B cell (primary cell): ENCODE results near the gene SERGEF. TPM values are rescaled to one million over a fixed set of nuclear protein-coding genes. Genes with fewer than 3 reads are reported as not detected.

Experiments
- ATAC-seq: fragments of 200-7000 bp; cut with Tn5 transposase; one replicate; pipeline ENCODE4 v1.10.0; 2021; ENCODE audit warnings: low read depth, mild to moderate bottlenecking, moderate number of reproducible peaks, moderate library complexity
- CTCF ChIA-PET: fragments of 350-600 bp; sonication (Branson Sonifier 250); formaldehyde crosslinking; loops from one replicate; lab custom pipeline; 2021; ENCODE audit warnings: antibody characterized with exemption, inconsistent platforms; lab: Charles Lee
- POLR2A ChIA-PET: fragments of 350-600 bp; sonication (Branson Sonifier 250); formaldehyde crosslinking; loops from one replicate; lab custom pipeline; 2021; ENCODE audit warnings: antibody characterized with exemption; lab: Charles Lee
- DNase-seq: peaks from one replicate; pipeline ENCODE4 v3.0.0; 2013
- H2AFZ ChIP-seq: 2 replicates; pipeline ENCODE4 v1.6.1; 2012; ENCODE audit warnings: mild to moderate bottlenecking, low read depth, low read length; ENCODE audit not compliant: insufficient read depth, poor library complexity, severe bottlenecking
- H3K27ac ChIP-seq, 2 donors: 1 replicate in 1 of 2; 2 replicates in 1 of 2; pipeline ENCODE4 v1.5.1; 2012 to 2013; ENCODE audit warnings: low read length in 2 of 2, mild to moderate bottlenecking in 2 of 2, moderate library complexity in 1 of 2
- H3K27me3 ChIP-seq, 4 experiments: fragments of 200-600 bp in 1 of 4; sonication (generic) in 1 of 4; replicated peaks in 1 of 4; 1 replicate in 2 of 4; 2 replicates in 2 of 4; pipeline versions ENCODE4 v1.6.1 to v1.7.0; 2013 to 2016; ENCODE audit warnings: low read length in 3 of 4, mild to moderate bottlenecking in 2 of 4, mixed read lengths in 1 of 4, moderate library complexity in 1 of 4; ENCODE audit not compliant: insufficient read depth in 4 of 4, control insufficient read depth in 3 of 4; ENCODE audit errors: control extremely low read depth in 1 of 4
- H3K36me3 ChIP-seq, 2 experiments: replicated peaks in 1 of 2; 1 replicate in 1 of 2; 2 replicates in 1 of 2; pipeline versions ENCODE4 v1.6.1 to v1.7.1; 2013; ENCODE audit warnings: low read length in 1 of 2; ENCODE audit not compliant: insufficient read depth in 2 of 2, control insufficient read depth in 1 of 2; ENCODE audit errors: control extremely low read depth in 1 of 2, extremely low read depth in 1 of 2
- H3K4me1 ChIP-seq, 2 donors: fragments of 200-600 bp in 1 of 2; sonication (generic) in 1 of 2; 1 replicate in 1 of 2; 2 replicates in 1 of 2; pipeline versions ENCODE4 v1.5.1 to v1.6.1; 2013 to 2017; ENCODE audit warnings: low read length in 2 of 2; ENCODE audit not compliant: control insufficient read depth in 2 of 2, insufficient read depth in 2 of 2
- H3K4me2 ChIP-seq: replicated peaks from 2 replicates; pipeline ENCODE3; 2012; ENCODE audit warnings: mild to moderate bottlenecking, low read depth, low read length; ENCODE audit not compliant: poor library complexity, severe bottlenecking
- H3K4me3 ChIP-seq, 5 experiments: fragments of 200-600 bp in 1 of 5; sonication (generic) in 1 of 5; 1 replicate in 3 of 5; 2 replicates in 2 of 5; pipeline versions ENCODE4 v1.5.1 to v1.7.0; 2011 to 2016; ENCODE audit warnings: low read length in 4 of 5, mild to moderate bottlenecking in 4 of 5, low read depth in 2 of 5, control low read depth in 1 of 5, moderate library complexity in 1 of 5; ENCODE audit not compliant: insufficient read depth in 1 of 5; ENCODE audit errors: control extremely low read depth in 1 of 5, extremely low read depth in 1 of 5
- H3K79me2 ChIP-seq: fragments of 200-600 bp; sonication (generic); one replicate; pipeline ENCODE4 v1.6.0; 2016; ENCODE audit warnings: low read length; ENCODE audit not compliant: control insufficient read depth, insufficient read depth
- H3K9ac ChIP-seq: fragments of 200-600 bp; sonication (generic); 2 replicates; pipeline ENCODE4 v1.6.1; 2017; ENCODE audit warnings: mild to moderate bottlenecking, low read length, moderate library complexity
- H3K9me3 ChIP-seq, 3 donors: one replicate each; pipeline versions ENCODE4 v1.6.1 to v1.7.1; 2013; ENCODE audit warnings: low read length in 2 of 3; ENCODE audit not compliant: control insufficient read depth in 2 of 3, insufficient read depth in 1 of 3; ENCODE audit errors: control extremely low read depth in 1 of 3
- H4K20me1 ChIP-seq: 2 replicates; pipeline ENCODE4 v1.6.0; 2012; ENCODE audit warnings: mild to moderate bottlenecking, low read length; ENCODE audit not compliant: insufficient read depth, control insufficient read depth, poor library complexity, severe bottlenecking
- H3K27ac Mint-ChIP-seq: one replicate; pipeline ENCODE4 v1.8.0; 2021; ENCODE audit warnings: mixed read lengths
- H3K27me3 Mint-ChIP-seq: one replicate; pipeline ENCODE4 v1.8.0; 2021; ENCODE audit warnings: mixed read lengths
- H3K4me1 Mint-ChIP-seq: one replicate; pipeline ENCODE4 v1.8.0; 2021; ENCODE audit warnings: mixed read lengths
- H3K4me3 Mint-ChIP-seq: one replicate; pipeline ENCODE4 v1.8.0; 2021; ENCODE audit warnings: mixed read lengths
- H3K9me3 Mint-ChIP-seq: one replicate; pipeline ENCODE4 v1.8.0; 2022; ENCODE audit warnings: mixed read lengths; ENCODE audit not compliant: insufficient read depth
- EZH2 ChIP-seq: IDR thresholded peaks from 2 replicates; pipeline ENCODE4 v1.6.1; 2012; ENCODE audit warnings: borderline replicate concordance, low read depth, mild to moderate bottlenecking, moderate library complexity, low read length; ENCODE audit not compliant: insufficient read depth, poor library complexity, severe bottlenecking
- WGBS: methylation state at CpG from one replicate; pipeline ENCODE4 v1.1.5; 2013; ENCODE audit warnings: missing lambda C conversion rate; ENCODE audit not compliant: insufficient coverage; 5-methylcytosine and 5-hydroxymethylcytosine counted together
- intact Hi-C: fragments of 100-400 bp; cut with micrococcal nuclease; formaldehyde crosslinking; loops from one replicate; pipeline ENCODE4 v1.10.0; 2022
- polyA plus RNA-seq: library from polyadenylated mRNA; depleted of rRNA; stranded (reverse); fragments of >200 nt; gene quantifications from 2 replicates; pipeline ENCODE4 v1.2.3, GENCODE V29; 2012
- total RNA-seq, 2 donors: library from RNA; stranded (reverse); fragments of 120-200 nt in 1 of 2; gene quantifications; 1 replicate in 1 of 2; 2 replicates in 1 of 2; pipeline versions ENCODE4 v1.2.3 to v1.2.4, GENCODE V29; 2013 to 2022
- TF ChIP-seq, protein P1 (sequence below): fragments of 200-600 bp; IDR thresholded peaks from one replicate; pipeline ENCODE4 v1.8.0; 2022; ENCODE audit warnings: antibody characterized with exemption, mild to moderate bottlenecking

Gene SERGEF
- total and polyA plus RNA-seq, 2 donors (not counting 1 experiment from before 2014, with no cell fraction given) = 24.2 to 54.3 TPM

DNA sequence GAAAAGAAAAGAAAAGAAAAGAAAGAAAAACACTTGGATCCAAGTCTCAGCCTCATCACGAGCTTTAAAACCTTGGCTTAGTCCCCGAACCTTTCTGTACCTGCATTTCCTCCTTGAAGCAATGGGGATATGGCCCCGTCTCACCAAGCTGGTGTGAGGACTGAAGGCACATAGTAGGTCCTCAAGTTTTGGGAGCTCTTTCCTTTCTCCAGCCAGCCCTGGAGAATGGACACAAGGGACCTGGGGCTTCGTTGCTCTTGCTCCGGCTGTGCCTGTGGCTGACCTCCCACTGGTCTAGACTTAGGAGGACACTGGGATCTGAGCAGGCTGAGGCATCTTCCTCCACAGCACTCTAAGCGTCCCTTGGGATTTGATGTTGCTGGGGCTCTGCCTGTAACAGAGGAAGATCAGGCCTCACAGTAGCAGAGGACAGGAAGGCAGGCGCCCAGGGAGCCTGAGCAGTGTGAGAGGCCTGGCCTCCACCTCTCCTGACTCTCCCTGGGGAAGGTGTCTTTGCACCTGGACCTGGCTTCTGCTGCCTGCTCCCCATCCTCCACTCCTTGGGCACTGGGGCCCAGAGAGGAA, 245.5 kb downstream of the SERGEF start:
- H3K27me3 Mint-ChIP-seq = peaks cover 13% of the 10 kb centered on the region
- no peaks in the 10 kb centered on the region for H3K36me3 ChIP-seq
- CTCF ChIA-PET = no interaction called here
- H3K27ac ChIP-seq = no peak overlapping the region
- no peak overlapping the region for H3K9ac ChIP-seq
- H3K4me2 ChIP-seq = no peak overlapping the region
- H3K4me1 Mint-ChIP-seq = no peaks in the 10 kb centered on the region
- intact Hi-C loops = no loop called here
- H3K4me1 ChIP-seq = no peaks in the 10 kb centered on the region
- H4K20me1 ChIP-seq = no peaks in the 10 kb centered on the region
- POLR2A ChIA-PET = no interaction called here
- ATAC-seq (no peak), DNase-seq (no peak)
- no peaks in the 10 kb centered on the region for H3K79me2 ChIP-seq
- no peaks in the 10 kb centered on the region for H3K27me3 ChIP-seq
- H2AFZ ChIP-seq = no peak overlapping the region
- H3K4me3 ChIP-seq = no peak overlapping the region
- TF ChIP-seq, protein P1, sequence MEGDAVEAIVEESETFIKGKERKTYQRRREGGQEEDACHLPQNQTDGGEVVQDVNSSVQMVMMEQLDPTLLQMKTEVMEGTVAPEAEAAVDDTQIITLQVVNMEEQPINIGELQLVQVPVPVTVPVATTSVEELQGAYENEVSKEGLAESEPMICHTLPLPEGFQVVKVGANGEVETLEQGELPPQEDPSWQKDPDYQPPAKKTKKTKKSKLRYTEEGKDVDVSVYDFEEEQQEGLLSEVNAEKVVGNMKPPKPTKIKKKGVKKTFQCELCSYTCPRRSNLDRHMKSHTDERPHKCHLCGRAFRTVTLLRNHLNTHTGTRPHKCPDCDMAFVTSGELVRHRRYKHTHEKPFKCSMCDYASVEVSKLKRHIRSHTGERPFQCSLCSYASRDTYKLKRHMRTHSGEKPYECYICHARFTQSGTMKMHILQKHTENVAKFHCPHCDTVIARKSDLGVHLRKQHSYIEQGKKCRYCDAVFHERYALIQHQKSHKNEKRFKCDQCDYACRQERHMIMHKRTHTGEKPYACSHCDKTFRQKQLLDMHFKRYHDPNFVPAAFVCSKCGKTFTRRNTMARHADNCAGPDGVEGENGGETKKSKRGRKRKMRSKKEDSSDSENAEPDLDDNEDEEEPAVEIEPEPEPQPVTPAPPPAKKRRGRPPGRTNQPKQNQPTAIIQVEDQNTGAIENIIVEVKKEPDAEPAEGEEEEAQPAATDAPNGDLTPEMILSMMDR = no peak
- TF ChIP-seq EZH2 = no peak
- H3K27ac Mint-ChIP-seq = no peak overlapping the region
- no peaks in the 10 kb centered on the region for H3K9me3 Mint-ChIP-seq
- 66% methylated on average over 7 of the region's 7 CpGs for WGBS
- no peak overlapping the region for H3K4me3 Mint-ChIP-seq
- peaks cover 0 to 4% (median 0%) of the 10 kb centered on the region in 3 donors for H3K9me3 ChIP-seq

- no peak overlapping the region for H3K4me3 Mint-ChIP-seq
- Histone ChIP-seq H3K4me2 (no peak overlapping the region), H3K4me3 (no peak overlapping the region), H2AFZ (no peak overlapping the region), H3K9ac (no peak overlapping the region), H3K79me2 (no peaks in the 10 kb centered on the region), H3K27ac (no peak overlapping the region), H3K27me3 (no peaks in the 10 kb centered on the region), H4K20me1 (no peaks in the 10 kb centered on the region), H3K9me3 (peaks cover 0 to under 1% (median 0%) of the 10 kb centered on the region in 3 donors), H3K36me3 (no peaks in the 10 kb centered on the region), H3K4me1 (no peaks in the 10 kb centered on the region)
- DNase-seq = no peak
- ChIA-PET CTCF (no interaction called here), POLR2A (no interaction called here)
- H3K9me3 Mint-ChIP-seq = no peaks in the 10 kb centered on the region
- 65% methylated on average over 4 of the region's 5 CpGs for WGBS
- intact Hi-C loops = no loop called here
- no peak overlapping the region for H3K27ac Mint-ChIP-seq
- peaks cover 13% of the 10 kb centered on the region for H3K27me3 Mint-ChIP-seq
- TF ChIP-seq, protein P1 = no peak
- TF ChIP-seq EZH2 = no peak
- H3K4me1 Mint-ChIP-seq = no peaks in the 10 kb centered on the region
- ATAC-seq = no peak
Measured at GRCh38 chr11:17766590-17766989, 246.3 kb downstream of the SERGEF start.
